Hematopoietic multipotent progenitor cell treated with erythropoietin and hydrocortisone succinate and interleukin-3 and kit ligand, for 4 days (in vitro differentiated cells): ENCODE measurements around the gene GALNT11.
"Not testable (repeated sequence)": the region's sequence is repeated elsewhere in the genome, so short reads cannot be mapped to it uniquely, and the experiment has no call there.

Experiments used
- DNase-seq: peaks from one replicate; pipeline ENCODE4 v3.0.0-alpha.2; 2015

The GALNT11 gene

GRCh38 chr7:152025077-152025936 is at the start of gene GALNT11:
TSS of gene GALNT11 (plus strand) at chr7:152025674. CDS start at chr7:152094228, 68,554 bp downstream.
- peak; percentile 93 for DNase-seq

DNA sequence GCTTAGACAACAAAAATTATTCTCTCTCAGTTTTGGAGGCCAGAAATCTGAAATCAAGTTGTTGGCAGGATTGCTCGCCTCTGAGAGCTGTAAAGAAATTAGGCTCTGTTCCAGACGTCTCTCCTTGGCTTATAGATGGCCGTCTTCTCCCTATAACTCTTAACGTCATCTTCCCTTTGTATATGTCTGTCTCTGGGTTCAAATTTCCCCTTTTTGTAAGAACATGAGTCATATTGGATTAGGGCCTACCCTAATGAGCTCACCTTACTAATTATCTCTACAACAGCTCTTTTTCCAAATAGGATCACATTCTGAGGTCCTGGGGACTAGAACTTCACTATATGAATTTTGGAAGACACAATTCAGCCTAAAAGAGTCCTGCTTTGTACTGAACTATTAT is 46.9 kb upstream of the GALNT11 start:
- DNase-seq: no peak

DNA sequence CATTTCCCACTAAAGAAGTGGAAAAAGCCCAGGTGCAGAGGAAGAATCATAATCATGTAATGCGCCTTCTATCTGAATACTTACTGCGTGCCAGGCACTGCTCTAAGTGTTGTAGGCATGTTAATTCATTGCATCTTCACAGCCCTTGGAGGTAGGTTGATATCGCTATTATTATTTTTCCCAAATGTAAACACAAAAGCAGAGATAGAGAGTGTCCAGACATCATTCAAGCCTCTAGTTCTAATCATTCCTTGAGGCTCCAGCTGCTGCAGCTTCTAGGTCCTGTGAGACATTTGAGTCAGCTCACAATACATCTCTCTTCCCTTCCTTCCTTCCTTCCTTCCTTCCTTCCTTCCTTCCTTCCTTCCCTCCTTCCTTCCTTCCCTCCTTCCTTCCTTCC is 44.3 kb upstream of the GALNT11 start:
- no peak for DNase-seq

DNA sequence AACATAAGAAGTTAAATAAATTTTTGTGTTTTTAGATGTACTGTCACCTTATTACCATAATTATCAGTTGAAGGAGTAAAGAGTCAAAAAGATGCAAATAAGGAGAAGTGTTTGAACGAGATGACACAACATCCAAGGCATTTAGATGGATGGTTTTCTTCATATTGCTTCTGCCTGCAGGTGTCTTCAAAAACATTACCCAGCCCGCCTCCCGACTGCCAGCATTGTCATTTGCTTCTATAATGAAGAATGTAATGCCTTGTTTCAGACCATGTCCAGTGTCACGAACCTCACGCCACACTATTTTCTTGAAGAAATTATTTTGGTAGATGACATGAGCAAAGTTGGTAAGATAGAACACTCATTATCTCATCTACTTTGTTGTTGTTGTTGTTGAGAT is 42.7 kb upstream of the GALNT11 start:
- no peak for DNase-seq

GRCh38 chr7:151984612-151985011 is 40.9 kb upstream of the GALNT11 start:
- DNase-seq: no peak

GRCh38 chr7:151987748-151988529 is 37.5 kb upstream of the GALNT11 start:
- DNase-seq: no peak

- peak; percentile 85 for DNase-seq
These were observed 33.1 kb upstream of the GALNT11 start for GRCh38 chr7:151992375-151992774.

DNA sequence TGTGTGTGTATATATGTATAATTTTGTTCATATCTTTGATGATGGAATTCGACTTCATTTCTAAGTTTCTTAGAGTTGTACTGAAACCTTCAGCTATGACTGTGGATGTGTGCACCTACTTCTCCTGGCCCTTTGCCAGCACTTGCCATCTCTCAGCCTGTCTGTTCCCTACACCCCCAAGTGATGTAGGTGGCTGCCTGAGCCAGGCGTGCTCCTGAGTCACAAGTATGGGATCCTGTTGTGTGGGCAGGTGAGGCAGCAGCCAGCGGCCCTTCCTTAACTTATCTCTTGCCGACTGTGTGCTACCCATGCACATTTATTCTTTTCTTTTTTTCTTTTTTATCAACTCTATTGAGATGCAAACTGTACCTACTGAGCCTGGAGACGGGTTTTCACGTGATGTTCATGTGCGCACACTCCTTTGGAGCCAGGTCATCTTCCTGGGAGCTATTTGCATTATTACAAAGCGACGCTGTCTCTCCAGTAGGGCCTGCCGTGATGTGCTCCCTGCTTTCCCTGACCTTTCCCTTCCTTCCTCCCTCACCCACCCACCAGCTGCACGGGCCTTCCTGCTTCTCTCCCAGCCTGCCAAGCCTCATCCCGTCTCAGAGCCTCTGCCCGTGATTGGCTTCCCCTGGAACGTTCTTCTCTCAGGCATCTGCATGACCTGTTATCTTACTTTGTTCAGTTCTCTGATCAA is 31.3 kb upstream of the GALNT11 start:
- no peak for DNase-seq

DNA sequence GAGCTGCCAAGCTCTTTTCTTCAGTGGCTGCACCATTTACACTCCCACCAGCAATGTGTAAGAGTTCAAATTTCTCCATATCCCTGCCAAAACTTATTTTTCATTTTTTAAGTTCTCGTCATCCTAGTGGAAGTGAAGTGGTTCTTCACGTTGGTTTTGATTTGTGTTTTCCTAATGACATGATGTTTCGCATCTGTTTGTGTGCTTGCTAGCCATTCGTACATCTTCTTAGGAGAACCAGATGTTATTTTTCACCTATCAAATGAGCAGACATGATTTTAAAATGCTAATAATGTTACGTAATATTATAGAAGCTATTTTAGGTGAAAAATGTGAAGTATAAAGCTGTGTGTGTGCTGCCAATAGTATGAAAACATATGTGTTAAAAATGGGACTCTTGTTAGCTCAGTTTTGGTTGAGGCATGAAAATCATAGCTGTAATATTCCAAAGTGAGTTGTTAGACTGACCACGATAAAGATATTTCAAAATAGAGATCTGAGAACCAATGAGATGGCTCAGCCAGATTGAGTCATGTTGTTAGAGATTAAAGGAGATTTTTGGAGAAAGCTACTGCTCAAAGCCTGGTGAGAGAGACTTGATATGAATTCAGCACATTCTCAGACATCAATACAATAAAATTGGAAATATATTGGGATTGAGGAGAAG is 25.9 kb upstream of the GALNT11 start:
- DNase-seq: no peak

DNA sequence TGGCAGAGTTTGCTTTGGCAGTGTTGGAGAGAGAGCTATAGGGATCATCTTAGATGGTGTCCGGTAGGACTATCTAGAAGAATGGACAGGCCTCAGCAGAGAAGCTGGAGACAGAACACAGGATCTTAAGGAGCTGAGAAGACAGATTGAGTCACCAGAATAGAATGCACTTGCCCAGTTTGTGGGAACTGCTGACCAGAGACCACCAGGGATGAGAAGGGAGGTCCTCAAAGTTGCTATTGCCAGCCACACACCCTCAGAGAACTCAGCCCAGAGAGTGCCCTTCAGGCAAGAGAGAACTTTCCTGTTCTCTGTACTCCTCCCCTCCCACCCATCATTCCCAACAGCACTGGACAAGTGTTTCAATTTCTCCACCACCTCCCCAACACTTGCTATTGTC is 25.3 kb upstream of the GALNT11 start:
- no peak for DNase-seq

DNA sequence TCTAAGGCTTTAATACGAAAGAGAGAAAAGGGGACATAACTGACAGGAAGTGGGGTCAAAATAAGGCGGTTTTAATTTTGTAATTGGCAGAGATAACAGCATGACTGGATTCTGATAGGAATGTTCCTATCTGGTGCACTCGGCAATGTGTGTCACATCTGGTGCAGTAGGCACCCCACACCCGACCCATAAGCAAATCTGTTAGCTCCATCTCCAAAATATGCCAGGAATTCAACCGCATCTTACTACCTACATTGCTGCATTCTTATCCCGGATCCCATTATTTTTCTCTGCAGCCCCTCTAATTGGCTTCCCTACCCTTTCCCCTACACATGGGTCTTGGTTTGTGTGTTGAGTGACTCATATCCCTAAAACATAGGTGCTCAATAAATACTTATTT is 19.1 kb upstream of the GALNT11 start:
- peak; percentile 21 for DNase-seq

- DNase-seq: no peak
These were observed 13.6 kb upstream of the GALNT11 start for GRCh38 chr7:152011860-152012259.

GRCh38 chr7:152013230-152013629 is 12.2 kb upstream of the GALNT11 start:
- DNase-seq: no peak

- no peak for DNase-seq
These were observed 11.5 kb upstream of the GALNT11 start for GRCh38 chr7:152013974-152014373.

GRCh38 chr7:152014722-152015121 is 10.8 kb upstream of the GALNT11 start:
- no peak for DNase-seq

GRCh38 chr7:152015600-152015999 is 9.9 kb upstream of the GALNT11 start:
- DNase-seq: no peak

- no peak for DNase-seq
These were observed 8.5 kb upstream of the GALNT11 start for GRCh38 chr7:152016947-152017346.

DNA sequence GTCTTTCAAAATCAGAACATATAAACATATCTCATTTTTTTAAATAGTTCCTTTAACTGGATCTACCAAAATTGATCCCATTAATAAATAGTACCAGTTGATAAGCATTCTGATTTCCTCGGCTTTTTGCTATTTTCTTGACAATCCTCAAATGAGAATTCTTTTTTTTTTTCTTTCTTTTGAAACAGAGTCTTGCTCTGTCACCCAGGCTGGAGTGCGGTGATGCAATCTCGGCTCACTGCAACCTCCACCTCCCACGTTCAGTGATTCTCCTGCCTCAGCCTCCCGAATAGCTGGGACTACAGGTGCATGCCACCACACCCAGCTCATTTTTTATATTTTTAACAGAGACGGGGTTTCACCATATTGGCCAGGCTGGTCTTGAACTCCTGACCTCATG is 7.8 kb upstream of the GALNT11 start:
- not testable (repeated sequence) for DNase-seq

GRCh38 chr7:152021740-152022139 is 3.7 kb upstream of the GALNT11 start:
- DNase-seq: not testable (repeated sequence)

DNA sequence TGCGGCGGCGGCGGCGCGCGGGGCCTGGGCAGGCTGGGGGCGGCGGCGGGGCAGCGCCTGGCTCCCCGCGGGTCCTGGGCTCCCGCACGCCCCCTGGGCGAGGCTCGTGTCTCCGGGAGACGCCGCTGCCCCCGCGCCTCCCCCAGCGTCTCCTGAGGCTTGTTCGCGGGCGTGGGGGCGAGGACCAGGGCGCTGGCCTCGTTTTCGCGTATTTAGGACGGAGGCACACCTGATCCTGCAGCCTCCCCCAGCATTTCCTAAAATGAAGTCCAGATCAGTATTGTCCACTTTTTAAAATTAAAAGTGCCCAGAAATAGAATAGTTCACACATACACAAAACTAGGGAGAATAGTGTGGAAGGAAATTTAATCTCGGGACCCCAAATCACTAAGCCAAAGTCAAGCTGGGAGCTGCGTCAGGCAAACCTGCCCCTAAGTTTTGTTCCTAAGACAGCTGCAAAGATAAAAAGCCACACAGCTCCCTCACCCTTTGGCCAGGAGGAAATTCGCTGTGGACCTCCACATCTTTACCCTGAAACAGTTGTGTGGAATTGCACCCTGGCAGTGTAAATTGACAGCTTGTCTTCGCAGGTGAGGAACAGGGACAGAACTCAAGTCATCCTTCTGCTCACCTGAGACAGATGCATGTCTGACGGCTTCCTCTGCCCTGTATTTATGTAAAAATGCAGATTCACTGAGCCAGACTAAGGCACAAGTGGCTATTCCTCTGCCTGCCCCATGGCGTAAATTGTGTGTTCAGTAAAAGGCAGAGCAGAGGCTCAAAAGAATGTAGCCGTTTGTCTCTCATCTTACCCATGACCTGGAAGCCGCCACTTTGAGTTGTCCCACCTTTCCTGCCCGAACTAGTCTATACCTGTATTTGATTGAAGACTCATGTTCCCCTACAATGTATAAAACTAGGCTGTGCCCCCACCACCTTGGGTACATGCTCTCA is 740 bp downstream of the GALNT11 start:
- peak; percentile 21 for DNase-seq

DNA sequence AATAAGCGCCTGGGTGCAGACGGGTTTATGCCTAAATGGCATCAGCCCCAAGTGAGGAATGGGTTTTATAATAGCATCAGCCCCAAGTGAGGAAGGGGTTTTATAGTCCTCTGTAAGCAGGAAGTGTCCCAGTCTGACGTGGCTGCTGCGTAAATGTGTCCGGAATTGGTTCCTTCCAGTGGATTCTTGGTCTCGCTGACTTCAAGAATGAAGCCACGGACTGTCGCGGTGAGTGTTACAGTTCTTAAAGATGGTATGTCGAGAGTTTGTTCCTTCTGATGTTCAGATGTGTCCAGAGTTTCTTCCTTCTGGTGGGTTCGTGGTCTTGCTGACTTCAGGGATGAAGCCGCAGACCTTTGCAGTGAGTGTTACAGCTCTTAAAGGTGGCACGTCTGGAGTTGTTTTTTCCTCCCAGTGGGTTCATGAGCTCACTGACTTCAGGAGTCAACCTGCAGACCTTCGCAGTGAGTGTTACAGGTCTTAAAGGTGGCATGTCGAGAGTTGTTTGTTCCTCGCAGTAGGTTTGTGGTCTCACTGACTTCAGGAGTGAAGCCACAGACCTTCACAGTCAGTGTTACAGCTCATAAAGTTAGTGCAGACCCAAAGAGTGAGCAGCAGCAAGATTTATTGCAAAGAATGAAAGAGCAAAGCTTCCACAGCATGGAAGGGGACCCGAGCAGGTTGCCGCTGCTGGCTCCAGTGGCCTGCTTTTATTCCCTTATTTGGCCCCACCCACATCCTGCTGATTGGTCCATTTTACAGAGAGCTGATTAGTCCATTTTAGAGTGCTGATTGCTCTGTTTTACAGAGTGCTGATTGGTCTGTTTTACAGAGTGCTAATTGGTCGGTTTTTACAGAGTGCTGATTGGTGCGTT is 2.3 kb downstream of the GALNT11 start:
- DNase-seq: not testable (repeated sequence)
